22Rv1 (cell line): Measurements from ENCODE around the gene INPP5B.

Experiments used
- CTCF ChIP-seq: fragments of 450-650 bp; IDR thresholded peaks from 2 replicates; pipeline ENCODE4 v1.5.1; 2017; ENCODE audit warnings: mild to moderate bottlenecking
- ZFX ChIP-seq: fragments of 450-650 bp; IDR thresholded peaks from 2 replicates; pipeline ENCODE4 v1.6.1; 2017; ENCODE audit warnings: antibody characterized with exemption, borderline replicate concordance

- no peak for TF ChIP-seq CTCF
- TF ChIP-seq ZFX: no peak
Measured at GRCh38 chr1:37872692-37873091, 74.2 kb downstream of the INPP5B start.
